Measurements from ENCODE around the gene ANGPT4. TPM values are rescaled to one million over a fixed set of nuclear protein-coding genes. Genes with fewer than 3 reads are reported as not detected.

Gene ANGPT4
- polyA plus RNA-seq, 1 experiment, result not detected

DNA sequence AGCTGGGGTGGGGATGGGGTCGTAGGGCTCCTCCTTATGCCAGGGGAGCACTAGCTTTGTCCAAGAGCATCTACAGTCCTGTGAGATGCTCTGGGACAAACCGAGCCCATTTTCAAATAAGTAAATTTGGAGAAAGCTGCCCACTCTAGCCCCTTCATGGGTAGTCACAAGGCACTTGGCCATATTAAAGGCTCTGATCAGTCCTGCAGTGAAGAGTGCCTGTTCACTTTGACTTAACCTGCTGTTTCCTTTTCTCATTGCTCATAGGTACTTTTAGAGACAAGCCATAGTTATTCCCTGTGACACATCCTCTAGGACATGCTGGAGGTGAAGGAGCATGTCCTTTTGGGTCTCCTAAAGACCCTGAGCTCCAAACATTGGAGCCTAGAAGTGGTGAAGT, 44.2 kb downstream of the ANGPT4 start:
- Histone ChIP-seq H3K27me3 (ENCODE audit: control insufficient read depth, insufficient read depth, low read length) (no peaks in the 10 kb centered on the region; the same call in 1 of the 2 replicates), H3K36me3 (ENCODE audit: control insufficient read depth, insufficient read depth, low read length) (no peaks in the 10 kb centered on the region), H3K4me3 (ENCODE audit: low read depth, low read length) (no peak overlapping the region)
- no peak for DNase-seq (ENCODE audit: low read depth)
- ChIA-PET CTCF (interaction anchor here (2.6 kb wide), 1 partner anchor 85 kb away, joined by 6 read pairs; no protein-coding TSS in a partner anchor), POLR2A (no interaction called here)
- TF ChIP-seq, protein P1, sequence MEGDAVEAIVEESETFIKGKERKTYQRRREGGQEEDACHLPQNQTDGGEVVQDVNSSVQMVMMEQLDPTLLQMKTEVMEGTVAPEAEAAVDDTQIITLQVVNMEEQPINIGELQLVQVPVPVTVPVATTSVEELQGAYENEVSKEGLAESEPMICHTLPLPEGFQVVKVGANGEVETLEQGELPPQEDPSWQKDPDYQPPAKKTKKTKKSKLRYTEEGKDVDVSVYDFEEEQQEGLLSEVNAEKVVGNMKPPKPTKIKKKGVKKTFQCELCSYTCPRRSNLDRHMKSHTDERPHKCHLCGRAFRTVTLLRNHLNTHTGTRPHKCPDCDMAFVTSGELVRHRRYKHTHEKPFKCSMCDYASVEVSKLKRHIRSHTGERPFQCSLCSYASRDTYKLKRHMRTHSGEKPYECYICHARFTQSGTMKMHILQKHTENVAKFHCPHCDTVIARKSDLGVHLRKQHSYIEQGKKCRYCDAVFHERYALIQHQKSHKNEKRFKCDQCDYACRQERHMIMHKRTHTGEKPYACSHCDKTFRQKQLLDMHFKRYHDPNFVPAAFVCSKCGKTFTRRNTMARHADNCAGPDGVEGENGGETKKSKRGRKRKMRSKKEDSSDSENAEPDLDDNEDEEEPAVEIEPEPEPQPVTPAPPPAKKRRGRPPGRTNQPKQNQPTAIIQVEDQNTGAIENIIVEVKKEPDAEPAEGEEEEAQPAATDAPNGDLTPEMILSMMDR (IDR thresholded peaks at IDR 0.05; ENCODE audit: insufficient read depth, low read depth, low read length), result no peak

DNA sequence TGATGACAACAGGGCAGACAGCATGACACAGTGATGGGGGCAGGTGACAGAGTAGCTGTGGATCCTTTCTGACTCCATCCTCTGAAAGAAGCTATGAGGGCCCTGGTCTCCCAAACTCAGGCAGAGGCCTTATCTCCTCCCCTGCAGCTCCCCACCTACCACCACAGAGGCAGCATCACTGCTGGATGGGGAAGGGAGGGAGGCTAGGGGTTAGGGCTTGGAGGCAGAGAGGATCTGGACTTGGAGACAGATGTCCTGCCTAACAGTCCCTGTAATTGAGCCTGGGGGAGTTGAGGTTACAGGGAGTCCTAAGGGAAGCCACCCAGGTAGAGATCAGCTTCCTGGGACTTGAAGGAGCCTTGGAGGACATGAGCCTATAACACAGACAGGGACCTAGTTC, 44.7 kb downstream of the ANGPT4 start:
- no peaks in the 10 kb centered on the region; the same call in 1 of the 2 replicates for H3K27me3 ChIP-seq (ENCODE audit: control insufficient read depth, insufficient read depth, low read length)
- POLR2A ChIA-PET, result no interaction called here
- DNase-seq (ENCODE audit: low read depth), result no peak
- H3K4me3 ChIP-seq (ENCODE audit: low read depth, low read length), result no peak overlapping the region
- H3K36me3 ChIP-seq (ENCODE audit: control insufficient read depth, insufficient read depth, low read length), result no peaks in the 10 kb centered on the region
- CTCF ChIA-PET, result interaction anchor here (2.6 kb wide), 1 partner anchor 86 kb away, joined by 6 read pairs; no protein-coding TSS in a partner anchor
- TF ChIP-seq, protein P1 (IDR thresholded peaks at IDR 0.05; ENCODE audit: insufficient read depth, low read depth, low read length), result no peak

- TF ChIP-seq, protein P1 (IDR thresholded peaks at IDR 0.05; ENCODE audit: insufficient read depth, low read depth, low read length), result no peak
- ChIA-PET CTCF (interaction anchor here (2.6 kb wide), 1 partner anchor 87 kb away, joined by 6 read pairs; no protein-coding TSS in a partner anchor), POLR2A (no interaction called here)
- H3K27me3 ChIP-seq (ENCODE audit: control insufficient read depth, insufficient read depth, low read length), result no peaks in the 10 kb centered on the region; the same call in 1 of the 2 replicates
- no peak overlapping the region for H3K4me3 ChIP-seq (ENCODE audit: low read depth, low read length)
- no peaks in the 10 kb centered on the region for H3K36me3 ChIP-seq (ENCODE audit: control insufficient read depth, insufficient read depth, low read length)
- no peak for DNase-seq (ENCODE audit: low read depth)
Measured at GRCh38 chr20:870758-871157, 45.4 kb downstream of the ANGPT4 start.

- Histone ChIP-seq H3K4me3 (ENCODE audit: low read depth, low read length) (no peak overlapping the region), H3K27me3 (ENCODE audit: control insufficient read depth, insufficient read depth, low read length) (no peaks in the 10 kb centered on the region; the same call in 1 of the 2 replicates), H3K36me3 (ENCODE audit: control insufficient read depth, insufficient read depth, low read length) (no peaks in the 10 kb centered on the region)
- CTCF ChIA-PET, result no interaction called here
- no peak for DNase-seq (ENCODE audit: low read depth)
- TF ChIP-seq, protein P1 (IDR thresholded peaks at IDR 0.05; ENCODE audit: insufficient read depth, low read depth, low read length), result no peak
- POLR2A ChIA-PET, result interaction anchor here (0.6 kb wide), 1 partner anchor 11 kb away, joined by 3 read pairs; no protein-coding TSS in a partner anchor
Measured at GRCh38 chr20:869606-870005, 46.5 kb downstream of the ANGPT4 start.

DNA sequence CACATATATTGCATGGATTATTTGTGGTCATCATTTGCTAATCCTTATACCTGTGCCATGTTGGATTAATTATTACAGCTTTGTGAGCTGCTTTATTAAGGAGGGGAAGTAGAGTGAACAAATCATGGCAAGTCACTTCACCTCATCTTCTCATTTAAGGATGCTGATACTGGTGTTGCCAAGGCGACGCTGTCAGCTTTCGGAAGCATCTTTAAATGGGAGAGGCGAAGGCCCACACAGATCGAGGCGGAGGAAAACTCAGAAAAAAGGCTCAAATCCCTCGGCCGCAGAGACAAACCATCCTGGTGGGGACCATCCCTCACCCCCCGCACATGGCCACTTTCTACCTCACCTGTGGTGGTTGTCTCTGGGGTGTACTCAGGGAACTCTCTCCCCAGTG, 47.9 kb downstream of the ANGPT4 start:
- Histone ChIP-seq H3K27me3 (ENCODE audit: control insufficient read depth, insufficient read depth, low read length) (no peaks in the 10 kb centered on the region; the same call in 1 of the 2 replicates), H3K4me3 (ENCODE audit: low read depth, low read length) (no peak overlapping the region), H3K36me3 (ENCODE audit: control insufficient read depth, insufficient read depth, low read length) (no peaks in the 10 kb centered on the region)
- CTCF ChIA-PET, result no interaction called here
- POLR2A ChIA-PET, result no interaction called here
- TF ChIP-seq, protein P1 (IDR thresholded peaks at IDR 0.05; ENCODE audit: insufficient read depth, low read depth, low read length), result no peak
- no peak for DNase-seq (ENCODE audit: low read depth)
